Astrocyte of the hippocampus (primary cell): ENCODE measurements around the gene TPSG1.
"Not testable (repeated sequence)": the region's sequence is repeated elsewhere in the genome, so short reads cannot be mapped to it uniquely, and the experiment has no call there.

Source experiments
- DNase-seq: peaks from one replicate; pipeline ENCODE4 v3.0.0; 2011; ENCODE audit warnings: low read depth, low spot score

TPSG1 gene

GRCh38 chr16:1215574-1216295, 9.3 kb downstream of the TPSG1 start:
- DNase-seq = no peak

- no peak for DNase-seq
Observed at GRCh38 chr16:1214719-1215118, 10.3 kb downstream of the TPSG1 start.

- no peak for DNase-seq
Observed at GRCh38 chr16:1213796-1214372, 11.2 kb downstream of the TPSG1 start.

- no peak for DNase-seq
Observed at GRCh38 chr16:1213231-1213630, 11.8 kb downstream of the TPSG1 start.

GRCh38 chr16:1212616-1213194, 12.4 kb downstream of the TPSG1 start:
- no peak for DNase-seq

GRCh38 chr16:1211451-1212268, 13.4 kb downstream of the TPSG1 start:
- no peak for DNase-seq

- no peak for DNase-seq
Observed at GRCh38 chr16:1210461-1210860, 14.6 kb downstream of the TPSG1 start.

GRCh38 chr16:1209081-1209480, 16.0 kb downstream of the TPSG1 start:
- DNase-seq = no peak

- DNase-seq = no peak
Observed at GRCh38 chr16:1208239-1208830, 16.7 kb downstream of the TPSG1 start.

GRCh38 chr16:1206786-1207185, 18.3 kb downstream of the TPSG1 start:
- no peak for DNase-seq

- DNase-seq = no peak
Observed at GRCh38 chr16:1206326-1206725, 18.7 kb downstream of the TPSG1 start.

GRCh38 chr16:1204933-1205332, 20.1 kb downstream of the TPSG1 start:
- DNase-seq = no peak

GRCh38 chr16:1202274-1202673, 22.8 kb downstream of the TPSG1 start:
- DNase-seq = no peak

- DNase-seq = no peak
Observed at GRCh38 chr16:1201444-1201843, 23.6 kb downstream of the TPSG1 start.

- DNase-seq = no peak
Observed at GRCh38 chr16:1200014-1200627, 24.9 kb downstream of the TPSG1 start.

- DNase-seq = no peak
Observed at GRCh38 chr16:1199347-1200013, 25.6 kb downstream of the TPSG1 start.

GRCh38 chr16:1198671-1199346, 26.3 kb downstream of the TPSG1 start:
- DNase-seq = not testable (repeated sequence)

- no peak for DNase-seq
Observed at GRCh38 chr16:1198194-1198593, 26.9 kb downstream of the TPSG1 start.

GRCh38 chr16:1197237-1197866, 27.7 kb downstream of the TPSG1 start:
- DNase-seq = no peak

- no peak for DNase-seq
Observed at GRCh38 chr16:1196494-1196893, 28.6 kb downstream of the TPSG1 start.
